Thyroid gland (tissue), 4 donors: ENCODE data around the gene PARP9. TPM values are rescaled to one million over a fixed set of nuclear protein-coding genes. Genes with fewer than 3 reads are reported as not detected.

ENCODE experiments used
- DNase-seq, 2 donors: peaks; one replicate each; pipeline ENCODE4 v3.0.0-alpha.2; 2019
- H3K27ac ChIP-seq, 3 donors: fragments of 200-600 bp; sonication (generic); 1 replicate in 2 of 3; 2 replicates in 1 of 3; pipeline ENCODE4 v1.5.1; 2016 to 2019; ENCODE audit warnings: mild to moderate bottlenecking in 1 of 3, moderate library complexity in 1 of 3
- H3K27me3 ChIP-seq: fragments of 200-600 bp; sonication (generic); one replicate; pipeline ENCODE4 v1.5.1; 2019
- H3K36me3 ChIP-seq, 2 donors: fragments of 200-600 bp; sonication (generic); one replicate each; pipeline ENCODE4 v1.5.1; 2016 to 2019
- H3K4me1 ChIP-seq, 2 donors: fragments of 200-600 bp; sonication (generic); one replicate each; pipeline ENCODE4 v1.5.1; 2017 to 2019
- H3K4me3 ChIP-seq, 3 donors: fragments of 200-600 bp; sonication (generic); replicated peaks in 1 of 3; 1 replicate in 2 of 3; 2 replicates in 1 of 3; pipeline ENCODE4 v1.5.1; 2016; ENCODE audit warnings: mild to moderate bottlenecking in 1 of 3
- H3K9me3 ChIP-seq: fragments of 200-600 bp; sonication (generic); one replicate; pipeline ENCODE4 v1.5.1; 2017
- CTCF ChIP-seq, 6 experiments: fragments of 200-600 bp in 3 of 6; fragments of 450-650 bp in 3 of 6; sonication (generic) in 3 of 6; IDR thresholded peaks; one replicate each; pipeline ENCODE4 v1.5.1; 2016 to 2019; ENCODE audit warnings: antibody characterized with exemption in 6 of 6, mild to moderate bottlenecking in 2 of 6, inconsistent platforms in 1 of 6, moderate library complexity in 1 of 6
- POLR2A ChIP-seq, 2 donors: fragments of 450-650 bp; IDR thresholded peaks; one replicate each; pipeline ENCODE4 v1.6.1; 2017; ENCODE audit warnings: antibody characterized with exemption in 2 of 2, mild to moderate bottlenecking in 2 of 2, moderate library complexity in 1 of 2
- WGBS, 2 donors: methylation state at CpG; one replicate each; pipeline ENCODE4 v1.1.5; 2017; 5-methylcytosine and 5-hydroxymethylcytosine counted together
- intact Hi-C: fragments of 100-400 bp; cut with DNase I; formaldehyde crosslinking; loops from one replicate; pipeline ENCODE4 v1.15.1; 2023
- total RNA-seq, 4 donors: library from RNA; depleted of rRNA; stranded (reverse); fragments of >200 nt; gene quantifications; one replicate each; pipeline ENCODE4 v1.2.3, GENCODE V29; 2016

PARP9 gene
- total RNA-seq, 4 donors from 2014 or later = 22.9 to 34.0 (median 31.5) TPM

DNA sequence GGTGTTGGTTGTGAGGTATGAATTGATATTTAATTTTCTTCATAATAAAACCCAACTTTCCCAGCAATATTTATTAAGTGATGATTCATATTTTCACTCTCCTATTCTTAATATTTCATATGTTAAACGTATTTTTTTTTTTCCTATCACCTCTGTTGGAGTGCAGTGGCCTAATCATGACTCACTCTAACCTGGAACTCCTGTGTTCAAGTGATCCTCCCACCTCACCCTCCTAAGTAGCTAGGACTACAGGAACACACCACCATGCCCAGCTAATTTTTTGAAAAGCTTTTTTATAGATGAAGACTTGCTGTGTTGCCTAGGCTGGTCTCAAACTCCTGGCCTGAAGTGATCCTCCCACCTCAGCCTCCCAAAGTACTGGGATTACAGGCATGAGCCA lies 22.0 kb upstream of the PARP9 start:
- Histone ChIP-seq H3K27me3 (no peaks in the 10 kb centered on the region), H3K27ac (no peak overlapping the region), H3K36me3 (no peaks in the 10 kb centered on the region), H3K4me3 (no peak overlapping the region), H3K4me1 (no peaks in the 10 kb centered on the region), H3K9me3 (no peaks in the 10 kb centered on the region)
- no peak for DNase-seq
- WGBS, 2 donors = 67 to 72% methylated on average over 1 of the region's 1 CpG
- intact Hi-C loops = no loop called here
- TF ChIP-seq POLR2A (IDR thresholded peaks at IDR 0.05) = no peak
- no peak for TF ChIP-seq CTCF (IDR thresholded peaks at IDR 0.05)

GRCh38 chr3:122582390-122582789 lies 18.3 kb upstream of the PARP9 start:
- 93 to 98% methylated on average over 1 of the region's 1 CpG for WGBS, 2 donors
- intact Hi-C loops = no loop called here

DNA sequence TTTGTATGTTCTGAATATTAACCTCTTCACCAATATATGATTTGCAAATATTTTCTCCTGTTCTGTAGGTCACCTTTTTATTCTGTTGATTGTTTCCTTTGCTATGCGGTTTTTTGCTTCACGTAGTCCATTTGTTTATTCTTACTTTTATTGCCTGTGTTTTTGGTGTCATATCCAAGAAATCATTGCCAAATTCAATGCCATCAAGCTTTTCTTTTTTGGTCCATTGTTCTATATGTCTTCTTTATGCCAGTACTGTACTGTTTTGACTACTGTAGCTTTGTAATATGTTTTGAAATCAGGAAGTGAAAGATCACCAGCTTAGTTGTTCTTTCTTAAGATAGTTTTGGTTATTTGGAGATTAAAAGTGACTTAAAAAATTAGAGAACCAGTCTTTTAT lies 17.5 kb upstream of the PARP9 start:
- H3K9me3 ChIP-seq = no peaks in the 10 kb centered on the region
- 97 to 99% methylated on average over 2 of the region's 2 CpGs for WGBS, 2 donors
- H3K4me3 ChIP-seq = no peak overlapping the region
- no peaks in the 10 kb centered on the region for H3K4me1 ChIP-seq
- no peaks in the 10 kb centered on the region for H3K27me3 ChIP-seq
- H3K36me3 ChIP-seq = no peaks in the 10 kb centered on the region
- TF ChIP-seq CTCF (IDR thresholded peaks at IDR 0.05) (no peak), POLR2A (IDR thresholded peaks at IDR 0.05) (no peak)
- intact Hi-C loops = no loop called here
- no peak overlapping the region for H3K27ac ChIP-seq
- no peak for DNase-seq

More at GRCh38 chr3:122582390-122582789, 18.3 kb upstream of the PARP9 start:
- Histone ChIP-seq H3K4me1 (no peaks in the 10 kb centered on the region), H3K36me3 (no peaks in the 10 kb centered on the region), H3K27me3 (no peaks in the 10 kb centered on the region), H3K27ac (no peak overlapping the region), H3K9me3 (no peaks in the 10 kb centered on the region), H3K4me3 (no peak overlapping the region)
- TF ChIP-seq POLR2A (IDR thresholded peaks at IDR 0.05) (no peak), CTCF (IDR thresholded peaks at IDR 0.05) (no peak)
- DNase-seq = no peak

DNA sequence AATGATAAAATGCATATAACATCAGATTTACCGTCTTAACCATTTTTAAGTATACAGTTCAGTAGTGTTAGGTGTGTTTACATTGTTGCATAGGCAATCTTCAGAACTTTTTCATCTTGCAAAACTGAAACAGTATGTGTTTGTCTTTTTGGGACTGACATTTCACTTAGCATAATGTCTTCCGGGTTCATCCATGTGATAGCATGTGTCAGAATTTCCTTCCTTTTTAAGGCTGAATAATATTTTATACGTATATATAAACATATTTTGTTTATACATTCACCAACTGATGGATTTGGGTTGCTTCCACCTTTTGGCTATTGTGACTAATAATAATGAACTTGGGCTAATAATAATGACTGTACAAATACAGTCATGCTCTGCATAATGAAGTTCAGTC lies 16.4 kb upstream of the PARP9 start:
- Histone ChIP-seq H3K4me1 (no peaks in the 10 kb centered on the region), H3K27ac (no peak overlapping the region), H3K9me3 (no peaks in the 10 kb centered on the region), H3K27me3 (no peaks in the 10 kb centered on the region), H3K36me3 (no peaks in the 10 kb centered on the region), H3K4me3 (no peak overlapping the region)
- 73 to 92% methylated on average over 3 of the region's 3 CpGs for WGBS, 2 donors
- DNase-seq = no peak
- intact Hi-C loops = no loop called here
- no peak for TF ChIP-seq CTCF (IDR thresholded peaks at IDR 0.05)

GRCh38 chr3:122578069-122578740 lies 14.1 kb upstream of the PARP9 start:
- Histone ChIP-seq H3K9me3 (no peaks in the 10 kb centered on the region), H3K4me3 (peak overlapping the region in 1 of 3 donors; percentile 38), H3K36me3 (no peaks in the 10 kb centered on the region), H3K27me3 (no peaks in the 10 kb centered on the region), H3K27ac (no peak overlapping the region), H3K4me1 (peaks cover 0 to 3% of the 10 kb centered on the region in 2 donors)
- WGBS, 2 donors = 74% methylated on average over 5 of the region's 5 CpGs
- intact Hi-C loops = no loop called here
- TF ChIP-seq POLR2A (IDR thresholded peaks at IDR 0.05) (no peak), CTCF (IDR thresholded peaks at IDR 0.05) (no peak)
- no peak for DNase-seq
